ENCODE measurements around the gene RBMS3. TPM values are rescaled to one million over a fixed set of nuclear protein-coding genes. Genes with fewer than 3 reads are reported as not detected.

RBMS3 gene
- total and polyA plus RNA-seq, 2 of the 8 experiments (the other 6 are each of a cell fraction or from before 2014, with no cell fraction given): 3.7 to 6.9 TPM

DNA sequence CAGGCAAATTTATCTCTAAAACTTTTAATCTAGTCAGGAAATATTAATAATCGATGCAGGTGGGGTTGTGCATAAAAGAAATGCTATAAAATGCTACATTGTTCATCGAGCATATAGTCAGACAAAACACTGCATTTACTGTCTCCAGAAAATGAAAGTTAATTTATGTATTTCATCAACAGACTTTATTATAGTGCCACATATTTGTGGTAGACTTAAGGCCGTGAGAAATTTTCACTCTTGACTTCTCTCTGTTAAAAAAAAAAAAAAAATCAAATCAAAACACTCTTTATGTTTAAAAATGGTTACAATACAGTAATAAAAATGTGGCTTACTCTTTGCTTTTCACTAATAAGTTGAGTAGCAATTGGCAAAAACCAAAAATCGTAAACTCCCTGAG is 67.4 kb downstream of the RBMS3 start:
- Histone ChIP-seq H3K79me2 (ENCODE audit: control insufficient read depth in 1 of 2, insufficient read depth in 2 of 2, low read length in 2 of 2) (no peaks in the 10 kb centered on the region), H3K4ac (replicated peaks; ENCODE audit: insufficient read length, low read depth, low read length) (no peak overlapping the region), H2BK120ac (replicated peaks; ENCODE audit: low read depth, low read length) (no peak overlapping the region), H2AK5ac (ENCODE audit: low read depth, low read length) (no peak overlapping the region), H3K27me3 (replicated peaks in 1 of 4; ENCODE audit: control insufficient read depth in 3 of 4, extremely low read depth in 1 of 4, insufficient read depth in 3 of 4, low read length in 3 of 4) (no peaks in the 10 kb centered on the region), H4K8ac (ENCODE audit: extremely low read depth, insufficient read depth, low read length) (no peak overlapping the region), H2BK20ac (ENCODE audit: low read length) (no peak overlapping the region), H2BK15ac (ENCODE audit: low read length) (no peak overlapping the region), H3K4me1 (replicated peaks in 1 of 4; ENCODE audit: control insufficient read depth in 3 of 4, insufficient read depth in 4 of 4, low read length in 3 of 4) (peaks cover 0 to 11% (median 3%) of the 10 kb centered on the region in 4 experiments; a peak in 3 of 7 replicates), H3K9me3 (ENCODE audit: insufficient read depth in 2 of 2, low read depth in 1 of 2, low read length in 1 of 2) (no peaks in the 10 kb centered on the region), H3K23ac (ENCODE audit: insufficient read length) (no peak overlapping the region), H3K56ac (replicated peaks; ENCODE audit: insufficient read length, low read depth, low read length) (no peak overlapping the region), H2AFZ (ENCODE audit: low read length) (no peak overlapping the region), H3K27ac (ENCODE audit: low read depth, low read length) (no peak overlapping the region), H3K23me2 (ENCODE audit: low read depth, low read length) (no peaks in the 10 kb centered on the region), H2BK5ac (ENCODE audit: low read depth, low read length) (no peak overlapping the region), H3K18ac (ENCODE audit: extremely low read depth, low read length) (no peak overlapping the region), H3K4me2 (ENCODE audit: insufficient read depth in 1 of 2, low read depth in 2 of 2, low read length in 2 of 2) (no peak overlapping the region), H4K5ac (ENCODE audit: insufficient read length, low read depth, low read length) (no peak overlapping the region), H2BK12ac (ENCODE audit: low read depth, low read length) (no peak overlapping the region), H3K14ac (ENCODE audit: insufficient read length) (no peak overlapping the region), H3K9ac (replicated peaks in 1 of 4; ENCODE audit: extremely low read depth in 1 of 4, low read depth in 3 of 4, low read length in 3 of 4) (no peak overlapping the region), H3K4me3 (ENCODE audit: extremely low read depth in 1 of 4, insufficient read depth in 2 of 4, low read depth in 3 of 4, low read length in 4 of 4) (no peak overlapping the region), H4K91ac (replicated peaks; ENCODE audit: insufficient read length, low read length) (no peak overlapping the region), H3K79me1 (ENCODE audit: low read depth, low read length) (no peaks in the 10 kb centered on the region), H4K20me1 (replicated peaks in 1 of 2; ENCODE audit: control insufficient read depth in 1 of 2, insufficient read depth in 2 of 2, low read length in 2 of 2) (no peaks in the 10 kb centered on the region), H3K36me3 (ENCODE audit: control insufficient read depth in 2 of 4, insufficient read depth in 4 of 4, low read length in 3 of 4) (no peaks in the 10 kb centered on the region)
- no peak for FAIRE-seq
- POLR2A ChIA-PET (ENCODE audit: partially characterized antibody): no interaction called here
- DNase-seq (ENCODE audit: low read depth in 1 of 2, low spot score in 2 of 2): no peak
- CTCF ChIA-PET (ENCODE audit: partially characterized antibody): no interaction called here
- 82% methylated on average over 4 of the region's 4 CpGs; no CpG with 5 or more reads in 1 of the 2 experiments for WGBS, 2 experiments (ENCODE audit: extremely low coverage in 1 of 2, insufficient coverage in 1 of 2, insufficient read length in 1 of 2, insufficient replicate concordance in 2 of 2, low coverage in 1 of 2, low lambda C conversion rate in 2 of 2, missing lambda C conversion rate in 1 of 2)
- TF ChIP-seq SRF (IDR thresholded peaks at IDR 0.05; ENCODE audit: low read depth, low read length): no peak
- TF ChIP-seq, protein P1, sequence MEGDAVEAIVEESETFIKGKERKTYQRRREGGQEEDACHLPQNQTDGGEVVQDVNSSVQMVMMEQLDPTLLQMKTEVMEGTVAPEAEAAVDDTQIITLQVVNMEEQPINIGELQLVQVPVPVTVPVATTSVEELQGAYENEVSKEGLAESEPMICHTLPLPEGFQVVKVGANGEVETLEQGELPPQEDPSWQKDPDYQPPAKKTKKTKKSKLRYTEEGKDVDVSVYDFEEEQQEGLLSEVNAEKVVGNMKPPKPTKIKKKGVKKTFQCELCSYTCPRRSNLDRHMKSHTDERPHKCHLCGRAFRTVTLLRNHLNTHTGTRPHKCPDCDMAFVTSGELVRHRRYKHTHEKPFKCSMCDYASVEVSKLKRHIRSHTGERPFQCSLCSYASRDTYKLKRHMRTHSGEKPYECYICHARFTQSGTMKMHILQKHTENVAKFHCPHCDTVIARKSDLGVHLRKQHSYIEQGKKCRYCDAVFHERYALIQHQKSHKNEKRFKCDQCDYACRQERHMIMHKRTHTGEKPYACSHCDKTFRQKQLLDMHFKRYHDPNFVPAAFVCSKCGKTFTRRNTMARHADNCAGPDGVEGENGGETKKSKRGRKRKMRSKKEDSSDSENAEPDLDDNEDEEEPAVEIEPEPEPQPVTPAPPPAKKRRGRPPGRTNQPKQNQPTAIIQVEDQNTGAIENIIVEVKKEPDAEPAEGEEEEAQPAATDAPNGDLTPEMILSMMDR (IDR thresholded peaks at IDR 0.05; ENCODE audit: control extremely low read depth in 1 of 3, insufficient read depth in 1 of 3, low read depth in 1 of 3, low read length in 3 of 3): no peak
- TF ChIP-seq CEBPB (IDR thresholded peaks at IDR 0.05; ENCODE audit: low read depth, low read length): no peak
